ENCODE measurements around the gene LAMP5. TPM values are rescaled to one million over a fixed set of nuclear protein-coding genes. Genes with fewer than 3 reads are reported as not detected.

LAMP5 gene
- total and polyA plus RNA-seq, 7 experiments from 2014 or later = 0.37 to 1.3 TPM; not detected in 5

DNA sequence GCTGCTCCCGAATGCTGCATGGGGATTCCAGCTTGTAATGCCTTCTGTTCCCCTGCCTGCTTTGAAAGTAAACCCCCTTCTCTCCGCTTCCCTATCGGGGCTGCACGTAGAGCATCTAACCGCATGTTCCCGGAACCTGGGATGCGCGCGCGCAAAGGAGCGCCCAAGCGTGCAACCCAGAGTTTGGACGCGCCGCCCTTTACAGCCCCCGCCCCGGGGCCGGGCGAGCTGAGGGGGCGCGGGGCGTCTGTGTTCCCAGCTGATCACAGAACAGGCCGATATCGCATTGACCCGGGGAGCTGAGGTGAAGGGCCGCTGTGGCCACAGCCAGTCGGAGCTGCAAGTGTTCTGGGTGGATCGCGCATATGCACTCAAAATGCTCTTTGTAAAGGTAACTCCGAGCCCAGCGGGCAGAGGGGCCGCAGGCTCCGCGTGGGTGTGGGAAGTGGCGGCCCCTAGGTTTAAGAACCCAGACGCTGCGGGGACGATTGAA lies 1.4 kb downstream of the LAMP5 start:
- peaks cover 0 to 6% (median 0%) of the 10 kb centered on the region in 7 donors for H3K4me1 Mint-ChIP-seq
- Histone ChIP-seq H3K4me3 (ENCODE audit: low read length) (no peak overlapping the region), H3K9me3 (ENCODE audit: control insufficient read depth in 2 of 3, low read length in 3 of 3) (no peaks in the 10 kb centered on the region), H3K27me3 (ENCODE audit: control insufficient read depth in 2 of 2, insufficient read depth in 2 of 2, low read length in 2 of 2) (no peaks in the 10 kb centered on the region), H3K36me3 (ENCODE audit: control insufficient read depth in 2 of 3, insufficient read depth in 3 of 3, low read length in 3 of 3) (no peaks in the 10 kb centered on the region), H3K4me1 (ENCODE audit: control insufficient read depth in 2 of 2, insufficient read depth in 2 of 2, low read length in 2 of 2) (no peaks in the 10 kb centered on the region), H3K27ac (ENCODE audit: low read depth, low read length) (no peak overlapping the region)
- intact Hi-C loops (cut with micrococcal nuclease) = no loop called here
- peaks cover 68 to 79% (median 72%) of the 10 kb centered on the region in 5 donors for H3K27me3 Mint-ChIP-seq
- no peaks in the 10 kb centered on the region for H3K36me3 Mint-ChIP-seq
- ATAC-seq (no peak), DNase-seq (no peak)
- H3K4me3 Mint-ChIP-seq = no peak overlapping the region
- ChIA-PET CTCF (no interaction called here), POLR2A (no interaction called here)
- no peak overlapping the region for H3K27ac Mint-ChIP-seq
- peaks cover 0 to 11% (median 1%) of the 10 kb centered on the region in 11 donors for H3K9me3 Mint-ChIP-seq

DNA sequence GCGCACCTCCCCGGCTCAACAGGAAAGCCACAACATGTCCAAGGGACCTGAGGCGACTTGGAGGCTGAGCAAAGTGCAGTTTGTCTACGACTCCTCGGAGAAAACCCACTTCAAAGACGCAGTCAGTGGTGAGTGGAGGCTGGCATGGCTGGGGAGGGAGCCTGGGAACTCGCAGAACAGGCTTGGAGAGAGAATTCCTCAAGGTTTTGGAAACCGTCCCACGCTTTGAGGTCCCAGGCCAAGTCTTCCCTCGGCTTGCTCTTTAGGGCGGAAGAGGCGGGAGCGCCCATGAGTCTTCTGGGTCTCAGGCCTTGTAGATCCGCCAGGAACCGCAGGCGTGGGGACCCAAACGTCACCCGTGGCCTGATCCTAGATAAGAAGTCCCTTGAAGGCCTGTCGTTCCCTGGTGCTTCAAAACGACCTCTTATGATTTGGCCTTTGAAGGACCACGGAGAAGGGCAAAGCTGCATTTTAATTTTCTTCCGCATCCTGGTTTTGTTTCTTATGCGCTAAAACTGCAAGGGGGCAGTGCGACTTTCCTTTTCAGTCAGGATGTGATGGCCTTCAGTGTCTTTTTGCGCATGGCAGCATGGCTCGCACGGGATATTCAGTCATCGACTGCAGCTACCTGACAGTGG lies 2.0 kb downstream of the LAMP5 start:
- ChIA-PET POLR2A (no interaction called here), CTCF (no interaction called here)
- no peaks in the 10 kb centered on the region for H3K36me3 ChIP-seq (ENCODE audit: control insufficient read depth in 2 of 3, insufficient read depth in 3 of 3, low read length in 3 of 3)
- DNase-seq = no peak
- H3K27ac ChIP-seq (ENCODE audit: low read depth, low read length) = no peak overlapping the region
- Mint-ChIP-seq H3K4me1 (peaks cover 0 to 6% (median 0%) of the 10 kb centered on the region in 7 donors), H3K9me3 (peaks cover 0 to 14% (median 1%) of the 10 kb centered on the region in 11 donors), H3K36me3 (no peaks in the 10 kb centered on the region), H3K4me3 (no peak overlapping the region), H3K27me3 (peaks cover 68 to 81% (median 71%) of the 10 kb centered on the region in 5 donors), H3K27ac (no peak overlapping the region)
- H3K4me3 ChIP-seq (ENCODE audit: low read length) = no peak overlapping the region
- H3K4me1 ChIP-seq (ENCODE audit: control insufficient read depth in 2 of 2, insufficient read depth in 2 of 2, low read length in 2 of 2) = no peaks in the 10 kb centered on the region
- intact Hi-C loops (cut with micrococcal nuclease) = no loop called here
- no peak for ATAC-seq
- H3K9me3 ChIP-seq (ENCODE audit: control insufficient read depth in 2 of 3, low read length in 3 of 3) = no peaks in the 10 kb centered on the region
- H3K27me3 ChIP-seq (ENCODE audit: control insufficient read depth in 2 of 2, insufficient read depth in 2 of 2, low read length in 2 of 2) = no peaks in the 10 kb centered on the region

DNA sequence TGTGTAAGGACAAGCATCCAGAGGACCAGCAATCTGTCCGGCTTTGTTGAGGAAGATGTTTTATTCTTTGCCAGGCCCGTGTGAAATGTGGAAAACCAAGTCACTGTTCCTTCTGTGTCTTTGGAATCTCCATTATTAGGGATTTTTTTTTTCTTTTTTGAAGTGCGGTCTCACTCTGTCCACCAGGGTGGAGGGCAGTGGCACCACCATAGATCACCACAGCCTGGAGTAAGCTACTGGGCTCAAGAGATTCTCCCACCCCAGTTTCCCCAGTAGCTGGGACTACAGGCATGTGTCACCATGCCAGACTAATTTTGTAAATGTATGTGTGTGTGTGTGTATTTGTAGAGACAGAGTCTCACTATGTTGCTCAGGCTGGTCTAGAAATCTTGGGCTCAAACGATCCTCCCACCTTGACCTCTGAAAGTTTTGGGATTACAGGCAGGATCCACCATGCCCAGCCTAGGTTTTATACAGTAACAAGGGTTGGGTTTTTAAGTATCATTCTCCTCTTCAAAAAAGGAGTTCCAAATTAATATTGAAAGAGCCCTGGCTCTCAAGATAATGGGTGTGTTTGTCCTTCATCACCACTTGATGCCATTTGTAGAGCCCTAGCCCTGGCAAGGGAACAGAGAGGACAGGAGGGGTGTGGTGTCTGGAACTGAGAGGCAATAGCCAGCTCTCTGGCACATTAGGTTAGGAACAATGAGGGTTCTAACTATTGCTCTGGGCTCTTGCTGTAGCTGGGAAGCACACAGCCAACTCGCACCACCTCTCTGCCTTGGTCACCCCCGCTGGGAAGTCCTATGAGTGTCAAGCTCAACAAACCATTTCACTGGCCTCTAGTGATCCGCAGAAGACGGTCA lies 3.1 kb downstream of the LAMP5 start:
- Mint-ChIP-seq H3K4me1 (peaks cover 0 to 6% (median 0%) of the 10 kb centered on the region in 7 donors), H3K9me3 (peaks cover 0 to 15% (median 1%) of the 10 kb centered on the region in 11 donors), H3K36me3 (no peaks in the 10 kb centered on the region), H3K27ac (no peak overlapping the region), H3K27me3 (peaks cover 59 to 74% (median 71%) of the 10 kb centered on the region in 5 donors), H3K4me3 (no peak overlapping the region)
- Histone ChIP-seq H3K4me1 (ENCODE audit: control insufficient read depth in 2 of 2, insufficient read depth in 2 of 2, low read length in 2 of 2) (no peaks in the 10 kb centered on the region), H3K27me3 (ENCODE audit: control insufficient read depth in 2 of 2, insufficient read depth in 2 of 2, low read length in 2 of 2) (no peaks in the 10 kb centered on the region), H3K36me3 (ENCODE audit: control insufficient read depth in 2 of 3, insufficient read depth in 3 of 3, low read length in 3 of 3) (no peaks in the 10 kb centered on the region), H3K9me3 (ENCODE audit: control insufficient read depth in 2 of 3, low read length in 3 of 3) (no peaks in the 10 kb centered on the region), H3K4me3 (ENCODE audit: low read length) (no peak overlapping the region), H3K27ac (ENCODE audit: low read depth, low read length) (no peak overlapping the region)
- POLR2A ChIA-PET = no interaction called here
- intact Hi-C loops (cut with micrococcal nuclease) = no loop called here
- ATAC-seq = no peak
- DNase-seq = no peak
- CTCF ChIA-PET = no interaction called here

DNA sequence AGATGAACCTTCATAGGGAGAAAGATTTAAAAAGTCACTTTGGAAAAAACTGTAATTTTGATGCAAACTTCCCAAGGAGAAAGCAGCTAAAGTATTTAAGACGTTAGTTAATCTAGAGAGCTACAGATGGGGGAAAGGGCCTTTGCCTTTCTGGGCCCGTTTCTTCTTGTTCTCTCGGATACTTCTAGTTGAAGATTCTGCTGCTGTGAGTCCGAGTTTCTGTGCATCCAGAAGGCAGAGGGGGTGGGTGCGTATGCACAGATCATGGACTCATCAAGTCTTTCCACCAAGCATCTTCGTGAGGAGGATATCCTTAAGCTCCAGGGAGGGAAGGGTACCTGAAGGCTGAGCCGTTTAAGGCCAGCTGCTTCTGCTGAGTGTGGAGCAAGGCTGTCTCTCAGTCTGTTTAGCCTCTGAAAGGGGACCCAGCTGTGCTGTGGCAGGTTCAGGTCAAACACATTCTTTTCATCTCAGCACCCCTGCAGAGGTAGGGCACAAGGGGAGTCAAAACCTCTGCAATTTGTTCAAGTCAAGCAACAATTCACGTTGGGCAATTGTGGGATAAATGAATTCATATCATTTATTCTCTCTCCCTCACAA lies 4.3 kb downstream of the LAMP5 start:
- peaks cover 0 to 6% (median 0%) of the 10 kb centered on the region in 7 donors for H3K4me1 Mint-ChIP-seq
- no peak overlapping the region for H3K27ac ChIP-seq (ENCODE audit: low read depth, low read length)
- ATAC-seq = no peak
- H3K4me3 ChIP-seq (ENCODE audit: low read length) = no peak overlapping the region
- H3K27ac Mint-ChIP-seq = no peak overlapping the region
- peaks cover 0 to 15% (median 1%) of the 10 kb centered on the region in 11 donors for H3K9me3 Mint-ChIP-seq
- no peak overlapping the region for H3K4me3 Mint-ChIP-seq
- H3K27me3 ChIP-seq (ENCODE audit: control insufficient read depth in 2 of 2, insufficient read depth in 2 of 2, low read length in 2 of 2) = no peaks in the 10 kb centered on the region
- DNase-seq = no peak
- H3K4me1 ChIP-seq (ENCODE audit: control insufficient read depth in 2 of 2, insufficient read depth in 2 of 2, low read length in 2 of 2) = no peaks in the 10 kb centered on the region
- H3K36me3 Mint-ChIP-seq = no peaks in the 10 kb centered on the region
- H3K36me3 ChIP-seq (ENCODE audit: control insufficient read depth in 2 of 3, insufficient read depth in 3 of 3, low read length in 3 of 3) = no peaks in the 10 kb centered on the region
- intact Hi-C loops (cut with micrococcal nuclease) = no loop called here
- POLR2A ChIA-PET = interaction anchor here (0.6 kb wide), 1 partner anchor 679 kb away, joined by 3 read pairs; no protein-coding TSS in a partner anchor
- CTCF ChIA-PET = no interaction called here
- peaks cover 51 to 70% (median 64%) of the 10 kb centered on the region in 5 donors for H3K27me3 Mint-ChIP-seq
- no peaks in the 10 kb centered on the region for H3K9me3 ChIP-seq (ENCODE audit: control insufficient read depth in 2 of 3, low read length in 3 of 3)

DNA sequence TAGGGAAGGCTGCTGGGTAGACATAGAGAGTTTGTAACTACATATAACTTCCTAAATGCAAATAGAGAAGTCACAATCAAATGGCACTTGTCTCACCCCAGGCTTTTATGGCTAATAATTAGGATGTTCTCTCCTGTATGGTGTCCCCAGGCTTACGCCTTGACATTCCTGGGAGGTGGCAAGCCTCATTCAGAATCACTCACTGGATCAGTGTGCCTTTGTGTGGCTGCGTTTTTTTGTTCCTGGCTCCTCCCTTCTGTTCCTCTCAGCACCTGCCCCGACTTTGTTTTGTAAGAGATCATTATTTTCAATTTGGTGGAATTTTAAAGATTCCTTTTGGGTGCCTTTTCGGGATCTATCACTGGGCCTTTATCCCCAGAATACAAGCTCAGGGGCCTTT lies 5.7 kb downstream of the LAMP5 start:
- Mint-ChIP-seq H3K4me3 (no peak overlapping the region), H3K27me3 (peaks cover 37 to 59% (median 50%) of the 10 kb centered on the region in 5 donors), H3K4me1 (peaks cover 0 to 6% (median 0%) of the 10 kb centered on the region in 7 donors), H3K9me3 (peaks cover 0 to 10% (median 1%) of the 10 kb centered on the region in 11 donors), H3K36me3 (no peaks in the 10 kb centered on the region), H3K27ac (no peak overlapping the region)
- ChIA-PET CTCF (no interaction called here), POLR2A (no interaction called here)
- Histone ChIP-seq H3K4me1 (ENCODE audit: control insufficient read depth in 2 of 2, insufficient read depth in 2 of 2, low read length in 2 of 2) (no peaks in the 10 kb centered on the region), H3K27ac (ENCODE audit: low read depth, low read length) (no peak overlapping the region), H3K27me3 (ENCODE audit: control insufficient read depth in 2 of 2, insufficient read depth in 2 of 2, low read length in 2 of 2) (no peaks in the 10 kb centered on the region), H3K36me3 (ENCODE audit: control insufficient read depth in 2 of 3, insufficient read depth in 3 of 3, low read length in 3 of 3) (no peaks in the 10 kb centered on the region), H3K9me3 (ENCODE audit: control insufficient read depth in 2 of 3, low read length in 3 of 3) (no peaks in the 10 kb centered on the region), H3K4me3 (ENCODE audit: low read length) (no peak overlapping the region)
- intact Hi-C loops (cut with micrococcal nuclease) = no loop called here
- ATAC-seq (no peak), DNase-seq (no peak)

DNA sequence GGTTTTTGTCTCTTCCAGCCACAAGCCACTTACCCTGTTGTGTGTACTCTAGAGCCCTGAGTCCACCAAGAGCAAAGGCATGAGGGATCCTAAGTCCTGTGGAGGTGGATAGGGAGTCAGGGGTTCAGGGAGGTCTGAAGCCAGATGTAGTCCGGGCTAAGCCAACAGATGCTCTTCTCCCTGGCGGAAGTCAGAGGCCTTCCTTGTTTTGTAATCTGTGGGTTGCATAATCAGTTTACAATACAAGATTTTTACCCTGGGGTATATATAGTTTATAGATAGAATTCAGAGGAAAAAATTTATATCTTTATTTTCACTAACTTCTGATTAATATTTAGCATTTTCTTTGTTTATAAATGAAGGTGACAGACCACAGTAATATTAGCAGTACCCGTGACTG lies 9.2 kb downstream of the LAMP5 start:
- H3K27me3 Mint-ChIP-seq = peaks cover 2 to 25% (median 22%) of the 10 kb centered on the region in 5 donors
- Histone ChIP-seq H3K9me3 (ENCODE audit: control insufficient read depth in 2 of 3, low read length in 3 of 3) (no peaks in the 10 kb centered on the region), H3K4me1 (ENCODE audit: control insufficient read depth in 2 of 2, insufficient read depth in 2 of 2, low read length in 2 of 2) (no peaks in the 10 kb centered on the region), H3K27ac (ENCODE audit: low read depth, low read length) (no peak overlapping the region), H3K4me3 (ENCODE audit: low read length) (no peak overlapping the region), H3K27me3 (ENCODE audit: control insufficient read depth in 2 of 2, insufficient read depth in 2 of 2, low read length in 2 of 2) (no peaks in the 10 kb centered on the region), H3K36me3 (ENCODE audit: control insufficient read depth in 2 of 3, insufficient read depth in 3 of 3, low read length in 3 of 3) (no peaks in the 10 kb centered on the region)
- DNase-seq = no peak
- H3K9me3 Mint-ChIP-seq = peaks cover 0 to 8% (median 0%) of the 10 kb centered on the region in 11 donors
- CTCF ChIA-PET = no interaction called here
- intact Hi-C loops (cut with micrococcal nuclease) = no loop called here
- ATAC-seq = no peak
- H3K4me3 Mint-ChIP-seq = no peak overlapping the region
- POLR2A ChIA-PET = no interaction called here
- H3K36me3 Mint-ChIP-seq = no peaks in the 10 kb centered on the region
- no peaks in the 10 kb centered on the region for H3K4me1 Mint-ChIP-seq
- no peak overlapping the region for H3K27ac Mint-ChIP-seq
